GM21717 (cell line): ENCODE measurements around the gene MICALL1.

Experiments
- ATAC-seq: cut with Tn5 transposase; IDR thresholded peaks from one replicate; pipeline ENCODE4 v1.9.1; 2021; ENCODE audit warnings: mild to moderate bottlenecking, moderate library complexity; ENCODE audit not compliant: unreplicated experiment

MICALL1 gene

DNA sequence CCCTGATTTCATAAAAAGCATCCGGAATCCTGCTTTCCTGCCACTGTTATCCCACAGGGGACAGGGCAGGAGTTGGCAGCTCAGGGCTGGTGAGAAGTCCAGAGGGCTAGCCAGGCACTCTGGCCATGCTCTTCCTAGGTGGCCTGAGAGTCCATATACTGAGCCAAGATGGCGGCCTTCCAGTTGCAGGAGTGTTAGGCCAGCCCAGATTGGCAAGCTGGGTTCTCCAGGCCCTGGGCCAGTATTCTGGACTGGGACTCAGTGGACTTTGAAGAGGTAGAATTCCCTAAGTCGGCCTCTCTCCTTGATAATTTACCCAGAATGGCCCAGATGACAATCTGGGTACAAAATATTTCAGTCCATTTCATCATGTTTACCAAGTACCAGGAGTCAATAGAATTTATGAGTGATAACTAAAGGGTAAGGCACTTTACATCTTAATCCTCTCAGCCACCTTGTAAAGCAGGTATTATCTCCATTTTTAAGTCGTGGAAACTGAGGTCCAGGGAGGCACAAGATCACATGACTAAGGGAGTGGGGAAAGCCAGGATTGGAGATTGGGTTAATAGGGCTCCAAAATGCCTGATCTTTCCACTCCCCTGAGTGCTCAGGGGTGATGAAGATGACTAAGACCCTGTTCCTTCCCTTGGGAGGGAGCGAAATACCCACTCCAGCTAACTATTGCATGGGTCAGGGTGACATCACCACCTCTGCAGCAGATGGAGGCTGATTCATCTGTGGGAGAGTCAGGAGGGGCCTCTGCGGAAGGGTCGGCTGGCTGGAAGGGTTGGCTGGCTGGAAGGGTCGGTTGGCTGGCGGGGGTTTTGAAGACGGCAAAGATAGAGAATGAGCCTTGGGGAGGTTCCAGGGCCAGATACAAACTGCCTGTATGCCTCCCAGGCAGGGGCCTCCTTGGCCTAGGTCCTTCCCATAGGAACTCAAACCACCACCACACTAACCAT, 1.2 kb upstream of the MICALL1 start:
- no peak for ATAC-seq

DNA sequence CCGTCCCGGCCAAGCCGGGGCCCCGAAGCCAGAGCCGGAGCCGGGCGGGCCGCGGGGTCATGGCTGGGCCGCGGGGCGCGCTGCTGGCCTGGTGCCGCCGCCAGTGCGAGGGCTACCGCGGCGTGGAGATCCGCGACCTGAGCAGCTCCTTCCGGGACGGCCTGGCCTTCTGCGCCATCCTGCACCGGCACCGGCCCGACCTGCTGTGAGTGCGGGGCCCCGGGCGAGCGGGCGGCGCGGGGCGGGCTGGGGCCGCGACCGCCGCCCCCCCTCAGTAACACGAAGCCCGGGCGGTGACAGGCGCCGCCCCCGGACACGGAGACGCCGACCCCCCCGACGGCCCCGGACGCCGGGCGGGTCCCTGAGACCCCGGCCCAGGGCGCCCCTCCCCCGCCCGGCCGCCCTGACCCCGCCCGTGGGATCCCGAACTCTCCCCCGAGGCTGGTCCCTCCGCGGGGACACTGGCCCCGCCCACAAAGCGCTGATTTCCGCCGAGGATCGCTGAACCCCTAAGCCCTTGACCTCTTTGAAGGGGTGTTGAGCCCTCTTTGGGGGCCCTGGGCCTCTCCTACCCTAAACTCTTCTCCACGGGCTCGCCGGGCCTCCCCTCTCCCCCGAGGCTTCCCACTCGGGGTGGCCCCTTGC, 389 bp downstream of the MICALL1 start:
- ATAC-seq: no peak

DNA sequence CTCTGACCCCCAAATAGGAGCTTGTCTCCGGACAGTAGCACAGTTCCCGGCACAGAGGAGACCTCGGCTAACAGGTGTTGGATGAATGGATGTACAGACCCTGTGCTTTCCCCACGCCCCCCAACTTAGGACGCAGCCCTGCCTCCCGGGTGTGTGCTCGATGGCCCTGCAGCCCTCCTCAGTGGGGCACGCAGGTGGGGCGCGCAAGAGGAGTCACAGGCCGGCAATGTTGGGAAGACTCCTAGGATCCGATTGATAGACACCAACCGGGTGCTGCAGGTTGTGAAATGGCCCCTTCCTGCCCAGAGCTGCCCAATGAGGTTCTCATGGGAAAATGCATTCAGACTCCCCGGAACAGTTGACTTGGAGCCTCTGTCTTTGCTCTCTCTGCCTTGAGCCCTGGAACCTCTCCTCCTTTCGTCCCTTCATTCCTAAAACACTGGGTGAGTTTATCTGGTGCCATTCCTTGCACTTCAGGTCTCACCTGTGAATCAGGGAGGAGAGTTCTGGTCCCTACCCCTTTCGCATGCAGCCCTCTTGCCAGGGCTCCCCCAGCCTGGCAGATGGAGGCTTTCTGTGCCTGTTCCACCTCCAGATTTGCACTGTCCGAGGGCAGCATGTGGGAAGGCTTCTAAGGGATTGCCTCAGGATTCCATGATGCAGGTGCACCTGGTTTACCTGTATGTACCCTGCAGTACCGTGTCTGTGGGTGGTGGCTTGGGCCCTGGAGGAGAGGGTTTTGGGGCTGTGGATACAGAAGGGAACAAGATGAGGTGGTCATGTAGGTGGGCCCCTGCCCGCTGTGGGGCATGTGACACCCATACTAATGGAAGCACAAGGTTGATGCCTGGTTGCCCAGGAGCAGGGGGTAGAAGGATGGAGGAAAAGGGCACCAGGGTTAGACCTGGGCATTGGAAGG, 1.2 kb downstream of the MICALL1 start:
- ATAC-seq: no peak

DNA sequence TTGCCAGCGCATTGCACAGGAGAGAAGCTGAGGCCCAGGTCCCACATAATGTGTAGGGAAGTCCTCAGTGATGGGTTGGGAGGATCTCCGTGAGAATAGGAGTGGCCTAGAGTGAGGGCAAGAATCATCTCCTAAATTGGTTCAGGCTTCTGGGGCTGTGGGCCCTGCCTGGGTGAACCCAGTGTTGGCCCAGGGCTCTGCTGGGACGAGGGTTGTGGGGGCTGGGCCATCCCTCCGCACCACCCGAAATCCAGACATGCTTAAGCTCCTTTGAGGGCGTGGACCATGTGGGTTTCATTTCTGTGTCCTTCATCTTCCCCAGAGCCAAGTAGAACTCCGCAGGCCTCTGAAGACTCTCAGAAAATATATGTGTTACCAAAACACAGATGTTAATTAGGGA, 3.7 kb downstream of the MICALL1 start:
- ATAC-seq: no peak

DNA sequence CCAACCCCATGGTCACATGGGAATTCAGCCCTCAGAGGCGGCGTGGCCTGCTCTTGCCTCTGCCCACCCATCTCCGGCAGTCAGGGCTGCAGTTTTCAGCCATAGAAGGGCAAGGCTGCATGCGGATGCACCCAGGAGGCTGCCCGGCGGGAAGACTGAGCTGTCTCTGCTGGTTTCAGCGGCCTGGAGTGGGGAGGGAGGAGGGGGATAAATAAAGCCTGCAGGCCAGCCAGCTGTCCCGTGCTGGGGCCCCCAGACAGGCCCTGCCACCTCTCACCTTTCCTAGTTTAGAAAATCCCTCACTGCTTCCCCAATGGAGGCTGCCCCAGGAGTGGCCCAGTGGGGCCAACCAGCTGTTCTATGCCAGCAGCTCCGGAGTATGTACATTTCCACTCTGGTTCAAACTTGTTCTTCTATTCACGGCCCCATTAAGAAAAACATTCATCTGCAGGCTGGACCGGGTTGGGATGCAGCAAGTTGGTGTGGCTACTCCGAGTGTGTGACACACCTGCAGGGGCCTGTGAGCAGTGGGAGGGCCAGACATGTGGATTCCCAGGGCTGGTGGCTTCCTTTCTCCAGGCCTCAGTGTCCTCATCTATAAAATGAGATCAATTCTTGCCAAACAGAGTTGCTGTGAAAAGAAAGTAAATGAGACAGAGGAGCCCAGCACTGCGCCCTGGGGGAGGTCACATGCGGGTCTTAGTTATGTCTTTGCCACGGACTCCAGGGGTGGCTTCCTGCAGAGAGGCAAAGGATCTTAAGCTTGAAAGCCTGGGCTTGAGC, 5.0 kb downstream of the MICALL1 start:
- ATAC-seq: no peak

DNA sequence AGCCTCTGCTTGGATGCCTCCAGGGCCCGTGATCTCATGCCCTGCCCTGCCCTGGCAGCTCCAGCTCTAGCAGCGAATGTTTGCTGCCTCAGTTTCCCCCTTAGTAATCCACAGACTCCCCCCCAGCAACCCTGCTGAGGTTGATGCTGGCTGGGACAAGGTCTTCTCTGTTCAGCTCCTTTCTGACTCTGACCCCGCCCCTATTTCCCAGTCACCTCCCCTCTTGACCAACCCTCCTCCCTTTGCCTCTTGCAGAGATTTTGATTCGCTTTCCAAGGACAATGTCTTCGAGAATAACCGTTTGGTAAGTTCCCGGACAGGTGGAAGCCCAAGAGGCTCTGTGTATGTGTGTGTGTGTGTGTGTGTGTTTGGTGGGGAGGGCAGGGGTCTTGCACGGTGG, 5.6 kb downstream of the MICALL1 start:
- ATAC-seq: no peak

DNA sequence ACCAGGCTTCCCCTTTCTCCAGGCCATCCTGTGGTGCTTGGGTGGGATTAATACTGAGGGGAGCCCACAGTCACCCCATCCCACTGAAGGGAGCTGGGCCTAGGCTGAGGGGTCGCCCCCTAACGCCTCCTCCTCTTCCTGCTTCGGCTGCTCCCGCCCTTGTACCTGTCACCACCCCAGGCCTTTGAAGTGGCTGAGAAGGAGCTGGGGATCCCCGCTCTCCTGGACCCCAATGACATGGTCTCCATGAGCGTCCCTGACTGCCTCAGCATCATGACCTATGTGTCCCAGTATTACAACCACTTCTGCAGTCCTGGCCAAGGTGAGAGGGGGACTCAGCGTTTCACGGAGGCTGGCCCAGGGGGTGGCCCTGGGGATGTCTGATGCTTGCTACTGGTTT, 6.1 kb downstream of the MICALL1 start:
- ATAC-seq: no peak

DNA sequence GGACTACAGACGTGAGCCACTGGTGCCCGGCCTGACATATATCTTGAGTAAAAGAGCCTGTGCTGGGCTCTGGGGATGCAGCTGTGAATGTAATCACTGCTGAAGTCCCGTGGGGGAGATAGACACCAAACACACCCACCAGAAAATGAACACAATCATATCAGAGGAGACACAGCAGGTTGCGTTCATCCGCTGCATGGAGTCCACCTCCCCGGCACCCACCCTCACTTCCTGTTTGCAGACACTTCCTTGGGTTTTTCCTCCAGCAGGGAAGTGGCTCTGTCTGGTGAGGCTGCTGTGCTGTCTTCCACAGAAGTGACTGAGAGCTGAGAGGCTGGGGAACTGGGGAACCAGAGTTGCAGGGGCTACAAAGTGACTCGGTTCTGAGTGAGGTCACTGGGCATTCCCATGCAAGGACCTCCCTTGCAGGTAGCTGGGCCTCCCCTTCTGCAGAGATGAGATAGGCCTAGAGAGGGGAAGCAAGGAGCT, 7.2 kb downstream of the MICALL1 start:
- ATAC-seq: no peak

DNA sequence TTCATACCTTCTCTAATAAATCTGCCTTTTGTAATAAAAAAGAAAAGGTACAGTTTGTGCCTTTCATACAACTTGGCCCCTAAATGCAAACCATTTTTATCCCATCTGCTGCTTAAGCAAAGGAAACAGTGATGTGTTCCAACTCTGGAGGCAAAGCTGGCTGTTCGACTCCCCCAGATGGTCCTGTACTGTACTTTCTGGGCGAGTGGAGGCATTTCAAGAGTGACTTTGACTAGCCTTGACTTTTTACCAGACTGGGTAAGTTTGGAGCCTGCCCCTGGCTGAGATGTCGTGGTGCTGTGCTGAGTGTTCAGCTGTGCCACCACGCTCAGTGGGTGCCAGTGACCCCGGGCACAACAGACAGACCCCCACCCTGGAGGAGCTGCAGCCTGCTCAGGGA, 10.2 kb downstream of the MICALL1 start:
- no peak for ATAC-seq

DNA sequence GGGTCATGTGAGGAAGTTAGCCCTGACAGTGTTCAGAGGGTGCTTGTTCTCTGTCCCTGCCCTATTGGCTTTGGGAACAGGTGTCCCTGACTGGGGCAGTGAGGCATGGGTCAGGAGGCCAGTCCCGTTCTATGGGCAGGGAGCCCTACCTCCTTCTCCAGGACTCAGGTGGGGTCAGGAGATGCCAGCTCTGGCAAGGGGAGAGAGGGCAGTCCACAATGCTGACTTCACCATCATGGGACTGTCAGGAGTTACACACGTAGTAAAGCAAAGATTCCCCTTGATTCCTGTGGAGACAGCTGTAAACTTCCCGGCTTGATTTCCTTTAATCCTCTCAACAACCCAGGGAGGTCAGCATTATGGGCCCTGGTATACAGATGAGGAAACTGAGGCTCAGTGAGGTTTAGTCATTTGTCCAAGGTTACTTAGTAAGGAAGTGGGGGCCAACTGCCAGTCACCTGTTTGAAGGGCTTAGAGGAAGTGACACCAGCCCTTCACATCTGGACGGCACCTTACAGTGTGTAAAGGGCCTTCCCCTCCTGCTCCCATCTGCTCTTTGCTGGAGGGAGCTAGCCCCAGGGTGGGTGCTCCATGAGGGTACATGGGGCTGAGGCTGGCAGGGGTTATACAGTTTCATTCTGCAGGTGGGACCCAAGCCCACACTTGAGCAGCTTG, 11.9 kb downstream of the MICALL1 start:
- ATAC-seq: no peak

DNA sequence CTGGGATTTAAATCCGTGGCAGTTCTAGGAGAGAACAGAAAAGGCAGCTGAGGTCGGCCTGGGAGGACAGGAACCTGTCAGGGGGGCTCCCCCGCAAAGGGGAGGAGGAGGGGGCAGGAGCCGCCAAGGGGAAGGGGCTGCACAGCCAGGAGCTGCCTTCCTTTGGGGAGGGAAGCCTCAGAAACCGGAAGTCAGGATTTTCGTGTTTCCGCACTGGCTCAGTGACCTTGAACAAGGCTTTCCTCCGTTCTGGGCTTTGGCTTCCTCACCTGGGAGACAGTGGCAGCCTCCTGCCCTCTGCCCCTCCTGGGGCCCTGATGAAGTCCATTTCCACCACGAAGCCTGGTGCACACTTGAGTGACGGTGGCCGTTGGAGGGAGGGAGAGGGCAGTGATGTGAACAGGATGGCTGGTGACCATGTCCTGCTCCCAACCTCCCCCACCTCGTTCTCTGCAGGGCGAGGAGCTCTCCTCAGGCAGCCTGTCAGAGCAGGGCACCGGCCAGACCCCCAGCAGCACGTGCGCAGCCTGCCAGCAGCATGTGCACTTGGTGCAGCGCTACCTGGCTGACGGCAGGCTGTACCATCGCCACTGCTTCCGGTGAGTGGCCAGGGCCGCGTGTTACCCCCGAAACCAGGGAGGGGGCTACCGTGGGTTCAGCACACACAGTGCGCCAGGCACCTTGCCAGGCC, 12.6 kb downstream of the MICALL1 start:
- no peak for ATAC-seq

DNA sequence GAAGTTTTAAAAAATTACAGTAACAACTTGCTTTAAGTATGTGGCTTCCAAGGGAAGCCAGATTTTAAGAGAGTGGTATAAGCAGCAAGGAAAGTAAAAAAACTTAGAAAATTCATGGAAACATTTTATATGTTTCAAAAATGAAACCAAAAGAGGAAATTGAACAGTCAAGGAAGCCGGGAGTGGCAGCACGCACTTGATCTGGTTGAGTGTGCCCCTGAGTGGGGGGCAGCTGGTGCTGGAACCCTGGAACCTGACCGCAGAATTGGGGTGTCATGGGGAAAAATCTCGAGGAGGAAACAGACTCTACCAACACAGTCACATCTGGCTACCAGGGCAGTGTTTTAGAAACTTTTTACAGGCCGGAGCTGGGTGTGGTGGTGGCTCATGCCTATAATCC, 14.0 kb downstream of the MICALL1 start:
- ATAC-seq: no peak

DNA sequence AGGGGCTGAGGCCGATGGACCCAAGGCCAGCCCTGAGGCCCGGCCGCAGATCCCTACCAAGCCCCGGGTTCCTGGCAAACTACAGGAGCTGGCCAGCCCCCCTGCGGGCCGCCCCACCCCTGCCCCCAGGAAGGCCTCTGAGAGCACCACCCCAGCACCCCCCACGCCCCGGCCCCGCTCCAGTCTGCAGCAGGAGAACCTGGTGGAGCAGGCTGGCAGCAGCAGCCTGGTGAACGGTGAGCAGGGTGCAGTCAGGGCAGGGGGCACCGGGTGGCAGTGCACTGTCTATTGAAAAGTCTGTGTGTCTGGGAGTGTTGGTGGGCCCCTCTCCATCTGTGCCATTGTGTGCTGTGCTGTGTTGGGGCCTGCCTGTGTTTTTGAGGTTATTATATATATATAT, 16.1 kb downstream of the MICALL1 start:
- no peak for ATAC-seq

DNA sequence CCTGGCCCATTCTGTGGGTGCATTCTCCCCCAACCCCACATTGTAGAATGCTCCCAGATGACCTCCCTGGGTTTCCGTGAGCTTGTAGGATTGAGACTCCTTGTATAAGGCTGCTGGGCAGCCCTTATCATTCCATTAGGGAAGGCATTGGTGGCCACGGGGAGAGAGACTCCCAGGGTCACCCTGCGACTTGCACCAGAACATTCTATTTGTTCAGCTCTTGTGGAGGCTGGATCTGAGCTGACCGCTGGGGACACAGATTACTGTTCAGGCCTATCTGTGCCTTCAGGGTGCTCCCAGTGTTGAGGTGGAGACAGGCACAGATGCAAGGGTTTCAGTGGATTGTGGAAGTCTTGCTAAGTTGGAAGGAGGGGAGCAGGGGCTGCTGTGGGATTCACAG, 17.8 kb downstream of the MICALL1 start:
- ATAC-seq: no peak

DNA sequence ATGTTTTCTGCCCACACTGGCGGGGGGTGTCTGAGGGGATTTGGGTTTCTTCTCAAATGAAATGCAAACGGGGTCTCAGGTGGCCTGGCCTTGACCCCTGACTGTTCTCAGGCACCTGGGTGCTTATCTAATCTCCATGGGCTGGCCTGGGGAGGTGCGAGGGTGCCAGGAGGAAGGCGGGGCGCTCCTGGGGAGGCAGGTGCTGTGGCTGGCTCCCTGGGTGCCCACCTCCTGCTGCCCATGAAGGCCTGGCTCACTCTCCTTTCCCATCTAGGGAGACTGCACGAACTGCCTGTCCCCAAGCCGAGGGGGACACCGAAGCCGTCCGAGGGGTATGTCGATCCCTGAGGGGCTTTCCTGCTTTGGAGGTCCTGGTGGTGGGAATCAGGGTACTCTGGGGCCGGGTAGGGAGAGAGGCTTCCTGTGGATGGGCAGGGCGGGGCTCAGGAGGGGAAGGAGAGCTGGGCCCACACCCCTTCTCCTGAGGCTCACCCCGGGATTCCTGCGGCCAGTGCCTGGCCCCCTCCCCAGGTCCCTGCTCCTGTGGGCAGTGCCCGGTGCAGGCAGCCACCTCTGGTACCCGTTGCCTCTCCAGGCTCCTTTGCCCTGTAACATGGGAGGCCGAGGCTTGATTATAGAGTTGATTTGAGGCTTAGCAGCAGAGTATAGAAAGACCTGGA, 18.4 kb downstream of the MICALL1 start:
- ATAC-seq: no peak

DNA sequence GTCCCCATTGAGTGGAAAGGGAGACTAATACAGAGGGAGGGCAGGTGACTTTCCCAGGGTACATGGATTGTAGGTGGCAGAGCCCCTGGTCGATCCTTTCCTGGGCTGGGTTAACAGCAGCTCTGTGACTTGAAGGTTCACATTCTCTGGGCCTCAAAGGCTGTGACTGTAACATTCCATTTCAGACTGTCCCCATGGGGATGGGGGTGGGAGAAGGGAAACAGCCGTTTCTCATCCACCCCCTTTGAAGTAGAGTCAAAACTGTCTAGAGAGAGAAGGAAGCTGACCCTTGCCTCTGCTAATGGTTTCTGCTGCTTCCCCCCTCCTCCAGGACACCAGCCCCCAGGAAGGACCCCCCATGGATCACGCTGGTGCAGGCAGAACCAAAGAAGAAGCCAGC, 19.2 kb downstream of the MICALL1 start:
- no peak for ATAC-seq

DNA sequence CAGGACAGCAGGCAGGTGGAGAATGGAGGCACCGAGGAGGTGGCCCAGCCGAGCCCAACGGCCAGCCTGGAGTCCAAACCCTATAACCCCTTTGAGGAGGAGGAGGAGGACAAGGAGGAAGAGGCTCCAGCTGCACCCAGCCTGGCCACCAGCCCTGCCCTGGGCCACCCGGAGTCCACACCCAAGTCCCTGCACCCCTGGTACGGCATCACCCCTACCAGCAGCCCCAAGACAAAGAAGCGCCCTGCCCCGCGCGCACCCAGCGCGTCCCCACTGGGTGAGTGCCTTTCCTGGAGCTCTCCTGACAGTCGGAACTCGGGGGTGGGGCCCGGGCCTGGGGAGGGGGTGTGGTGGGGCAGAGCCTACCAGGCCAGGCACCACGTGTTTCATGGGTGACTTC, 19.7 kb downstream of the MICALL1 start:
- ATAC-seq: no peak

DNA sequence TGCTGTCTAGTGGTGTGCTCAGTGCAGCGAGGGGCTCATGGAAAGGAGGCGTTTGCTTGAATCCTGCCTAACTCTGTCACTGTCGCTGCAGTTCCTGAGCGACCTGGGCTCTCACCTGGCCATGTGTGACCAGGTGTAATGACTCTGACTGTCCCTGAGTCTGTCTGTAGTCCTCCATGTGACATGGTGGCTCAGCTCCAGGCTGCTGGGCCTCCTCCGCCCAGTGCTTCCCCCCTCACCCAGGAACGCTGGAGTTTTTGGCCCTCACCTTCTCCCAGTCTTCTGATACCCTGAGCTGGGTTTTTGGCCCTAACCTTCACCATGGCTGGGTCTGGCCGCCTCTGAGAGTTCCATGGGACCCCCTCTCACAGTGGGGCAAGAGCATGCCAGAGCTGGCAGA, 20.3 kb downstream of the MICALL1 start:
- ATAC-seq: no peak
